ENCODE results near the gene XPO6. TPM values are rescaled to one million over a fixed set of nuclear protein-coding genes. Genes with fewer than 3 reads are reported as not detected.

The XPO6 gene
- total and polyA plus RNA-seq, 2 of the 13 experiments (the other 11 are each of a cell fraction or from before 2014, with no cell fraction given) = 109 to 129 TPM

GRCh38 chr16:28181515-28181914 is 30.2 kb downstream of the XPO6 start (continued):
- TF ChIP-seq HNF4G (IDR thresholded peaks at IDR 0.05; ENCODE audit: borderline replicate concordance, low read depth, low read length) (no peak), HNF4G (CRISPR knock-in tag; IDR thresholded peaks at IDR 0.05; ENCODE audit: borderline replicate concordance, low read depth) (no peak), RFX5 (IDR thresholded peaks at IDR 0.05; ENCODE audit: low read depth, low read length) (no peak), ARID5B (CRISPR knock-in tag; IDR thresholded peaks at IDR 0.05) (peak; percentile 67), SIX1 (CRISPR knock-in tag; IDR thresholded peaks at IDR 0.05; ENCODE audit: borderline replicate concordance) (no peak), ZNF264 (CRISPR knock-in tag; IDR thresholded peaks at IDR 0.05) (no peak), ZBTB7A (CRISPR knock-in tag; IDR thresholded peaks at IDR 0.05) (no peak), ZNF629 (CRISPR knock-in tag; conservative IDR thresholded peaks at IDR 0.05) (peak; percentile 68), SAP130 (CRISPR knock-in tag; IDR thresholded peaks at IDR 0.05; ENCODE audit: low read depth) (0 out of 2 replicates have a peak, but pooled peaks have one; percentile 23), ARID3A (IDR thresholded peaks at IDR 0.05; ENCODE audit: low read depth, low read length) (peak; percentile 14; the same call in 1 of the 2 replicates), TFE3 (CRISPR knock-in tag; IDR thresholded peaks at IDR 0.05) (peak; percentile 54; the same call in 1 of the 2 replicates), ZNF564 (CRISPR knock-in tag; IDR thresholded peaks at IDR 0.05) (no peak), MXI1 (IDR thresholded peaks at IDR 0.05; ENCODE audit: borderline replicate concordance, low read depth, low read length) (0 out of 3 replicates have a peak, but pooled peaks have one; percentile 25), E2F2 (CRISPR knock-in tag; IDR thresholded peaks at IDR 0.05; ENCODE audit: borderline replicate concordance) (no peak), ZNF367 (CRISPR knock-in tag; IDR thresholded peaks at IDR 0.05; ENCODE audit: borderline replicate concordance) (no peak), PHF20 (CRISPR knock-in tag; IDR thresholded peaks at IDR 0.05) (no peak), FOSL1 (CRISPR knock-in tag; IDR thresholded peaks at IDR 0.05; ENCODE audit: borderline replicate concordance) (peak; percentile 82), ZNF512B (CRISPR knock-in tag; IDR thresholded peaks at IDR 0.05; ENCODE audit: borderline replicate concordance) (no peak), CBX5 (CRISPR knock-in tag; IDR thresholded peaks at IDR 0.05; ENCODE audit: borderline replicate concordance) (peak; percentile 64; the same call in 1 of the 2 replicates), ZBTB3 (CRISPR knock-in tag; IDR thresholded peaks at IDR 0.05; ENCODE audit: borderline replicate concordance, low read depth) (no peak)
